HEK293 (cell line): ENCODE measurements around the gene CAMKMT.

Source experiments
- GLI2 ChIP-seq: fragments of 450-650 bp; formaldehyde crosslinking; IDR thresholded peaks from 2 replicates; pipeline ENCODE4; 2017; ENCODE audit warnings: missing biosample characterization, missing genetic modification characterization, low read depth, borderline replicate concordance
- GLIS1 ChIP-seq: fragments of 450-650 bp; formaldehyde crosslinking; IDR thresholded peaks from 2 replicates; pipeline ENCODE4 v1.5.1; 2016; ENCODE audit warnings: missing biosample characterization, missing genetic modification characterization
- INSM2 ChIP-seq: fragments of 450-650 bp; formaldehyde crosslinking; IDR thresholded peaks from 2 replicates; pipeline ENCODE4 v1.5.1; 2016; ENCODE audit warnings: missing biosample characterization, missing genetic modification characterization
- MYNN ChIP-seq: fragments of 450-650 bp; formaldehyde crosslinking; IDR thresholded peaks from 2 replicates; pipeline ENCODE4 v1.5.1; 2016; ENCODE audit warnings: missing biosample characterization, missing genetic modification characterization, borderline replicate concordance
- TCF7L2 ChIP-seq: IDR thresholded peaks from 2 replicates; pipeline ENCODE4 v1.6.1; 2011; ENCODE audit warnings: low read depth, mild to moderate bottlenecking, inconsistent platforms, low read length, moderate library complexity, borderline replicate concordance
- ZBTB11 ChIP-seq: fragments of 450-650 bp; formaldehyde crosslinking; conservative IDR thresholded peaks from 2 replicates; pipeline ENCODE4 v1.5.1; 2016; ENCODE audit warnings: low read depth, missing biosample characterization, missing genetic modification characterization
- ZBTB17 ChIP-seq: fragments of 450-650 bp; formaldehyde crosslinking; IDR thresholded peaks from 2 replicates; pipeline ENCODE4 v1.5.1; 2016; ENCODE audit warnings: missing biosample characterization, missing genetic modification characterization
- ZNF140 ChIP-seq: fragments of 450-650 bp; formaldehyde crosslinking; IDR thresholded peaks from 2 replicates; pipeline ENCODE4 v1.5.1; 2016; ENCODE audit warnings: missing biosample characterization, missing genetic modification characterization
- ZNF24 ChIP-seq: fragments of 450-650 bp; formaldehyde crosslinking; IDR thresholded peaks from 2 replicates; pipeline ENCODE4 v1.5.1; 2016; ENCODE audit warnings: missing biosample characterization, missing genetic modification characterization
- ZNF501 ChIP-seq: fragments of 450-650 bp; formaldehyde crosslinking; IDR thresholded peaks from 2 replicates; pipeline ENCODE4 v1.5.1; 2016; ENCODE audit warnings: missing biosample characterization, missing genetic modification characterization
- ZNF785 ChIP-seq: fragments of 450-650 bp; formaldehyde crosslinking; IDR thresholded peaks from 2 replicates; pipeline ENCODE4 v1.5.1; 2016; ENCODE audit warnings: missing biosample characterization, missing genetic modification characterization
- ZNF792 ChIP-seq: fragments of 450-650 bp; formaldehyde crosslinking; IDR thresholded peaks from 2 replicates; pipeline ENCODE4 v1.5.1; 2016; ENCODE audit warnings: missing biosample characterization, missing genetic modification characterization
- TF ChIP-seq, protein P1 (sequence below): fragments of 450-650 bp; formaldehyde crosslinking; IDR thresholded peaks from 2 replicates; pipeline ENCODE4 v1.5.1; 2016; ENCODE audit warnings: missing biosample characterization, missing genetic modification characterization

GRCh38 chr2:44680983-44681531, 319.3 kb downstream of the CAMKMT start:
- TF ChIP-seq, protein P1, sequence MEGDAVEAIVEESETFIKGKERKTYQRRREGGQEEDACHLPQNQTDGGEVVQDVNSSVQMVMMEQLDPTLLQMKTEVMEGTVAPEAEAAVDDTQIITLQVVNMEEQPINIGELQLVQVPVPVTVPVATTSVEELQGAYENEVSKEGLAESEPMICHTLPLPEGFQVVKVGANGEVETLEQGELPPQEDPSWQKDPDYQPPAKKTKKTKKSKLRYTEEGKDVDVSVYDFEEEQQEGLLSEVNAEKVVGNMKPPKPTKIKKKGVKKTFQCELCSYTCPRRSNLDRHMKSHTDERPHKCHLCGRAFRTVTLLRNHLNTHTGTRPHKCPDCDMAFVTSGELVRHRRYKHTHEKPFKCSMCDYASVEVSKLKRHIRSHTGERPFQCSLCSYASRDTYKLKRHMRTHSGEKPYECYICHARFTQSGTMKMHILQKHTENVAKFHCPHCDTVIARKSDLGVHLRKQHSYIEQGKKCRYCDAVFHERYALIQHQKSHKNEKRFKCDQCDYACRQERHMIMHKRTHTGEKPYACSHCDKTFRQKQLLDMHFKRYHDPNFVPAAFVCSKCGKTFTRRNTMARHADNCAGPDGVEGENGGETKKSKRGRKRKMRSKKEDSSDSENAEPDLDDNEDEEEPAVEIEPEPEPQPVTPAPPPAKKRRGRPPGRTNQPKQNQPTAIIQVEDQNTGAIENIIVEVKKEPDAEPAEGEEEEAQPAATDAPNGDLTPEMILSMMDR (tag by site-specific recombination): no peak
- TF ChIP-seq ZNF792 (tag by site-specific recombination) (no peak), ZNF501 (tag by site-specific recombination) (no peak), MYNN (tag by site-specific recombination) (no peak), ZNF140 (tag by site-specific recombination) (no peak), TCF7L2 (no peak), ZNF785 (tag by site-specific recombination) (no peak), GLI2 (tag by site-specific recombination) (no peak), ZBTB17 (tag by site-specific recombination) (no peak), GLIS1 (no peak), ZNF24 (no peak), INSM2 (tag by site-specific recombination) (no peak), ZBTB11 (tag by site-specific recombination) (no peak)
